A549 (cell line): Measurements from ENCODE around the gene PRR22. TPM values are rescaled to one million over a fixed set of nuclear protein-coding genes. Genes with fewer than 3 reads are reported as not detected.

Experiments used
- ATAC-seq, 2 experiments: fragments of 200-7000 bp in 1 of 2; fragments of >200 bp in 1 of 2; cut with Nextera tagmentation in 1 of 2; cut with Tn5 transposase in 1 of 2; 3 replicates each; pipeline versions ENCODE4 v1.8.0 to v1.9.1; 2018 to 2020; ENCODE audit warnings: mild to moderate bottlenecking in 1 of 2, moderate library complexity in 1 of 2
- CTCF ChIA-PET: fragments of 300-600 bp; sonication (Branson Sonifier 250); formaldehyde crosslinking; extraction: SDS; loops from one replicate; lab custom pipeline; 2021; ENCODE audit warnings: antibody characterized with exemption, inconsistent platforms; lab: Yijun Ruan, JAX
- POLR2A ChIA-PET: fragments of 350-600 bp; formaldehyde crosslinking; extraction: SDS; loops from one replicate; lab custom pipeline; 2021; ENCODE audit warnings: antibody characterized with exemption, inconsistent platforms; lab: Yijun Ruan, JAX
- DNase-seq, 2 experiments: peaks; one replicate each; pipeline versions ENCODE4 v3.0.0 to v3.0.0-alpha.2; 2011 to 2016; ENCODE audit warnings: low read depth in 1 of 2, low spot score in 1 of 2
- FAIRE-seq: peaks from 2 replicates; lab custom pipeline; 2011; peaks lifted over from hg19 to GRCh38; lab: Jason Lieb, UNC
- H3K27ac ChIP-seq, 2 experiments: fragments of >200 bp; sonication (Bioruptor Twin); formaldehyde crosslinking; 3 replicates each; pipeline ENCODE4 v1.5.1; 2016 to 2017
- H3K4me1 ChIP-seq: fragments of >200 bp; sonication (Bioruptor Twin); formaldehyde crosslinking; 3 replicates; pipeline ENCODE4 v1.6.1; 2016
- H3K4me2 ChIP-seq: fragments of >200 bp; sonication (Bioruptor Twin); formaldehyde crosslinking; 3 replicates; pipeline ENCODE4 v1.6.1; 2016
- H3K4me3 ChIP-seq: fragments of >200 bp; sonication (Bioruptor Twin); formaldehyde crosslinking; 3 replicates; pipeline ENCODE4 v1.5.1; 2016
- H3K9me3 ChIP-seq: fragments of >200 bp; sonication (Bioruptor Twin); formaldehyde crosslinking; 3 replicates; pipeline ENCODE4 v1.6.1; 2016
- BCL3 ChIP-seq: fragments of >200 bp; sonication (Bioruptor Twin); formaldehyde crosslinking; IDR thresholded peaks from 3 replicates; pipeline ENCODE4 v1.6.1; 2016
- CEBPB ChIP-seq, 2 experiments: fragments of >200 bp in 1 of 2; sonication (Bioruptor Twin) in 1 of 2; formaldehyde crosslinking in 1 of 2; IDR thresholded peaks; 2 replicates each; pipeline ENCODE4 v1.6.1; 2012 to 2016
- CHD4 ChIP-seq: fragments of 200-600 bp; sonication (generic); IDR thresholded peaks from 2 replicates; pipeline ENCODE4 v1.6.1; 2016; ENCODE audit warnings: antibody characterized with exemption, mild to moderate bottlenecking, borderline replicate concordance
- CTCF ChIP-seq: fragments of >200 bp; sonication (Bioruptor Twin); formaldehyde crosslinking; IDR thresholded peaks from 3 replicates; pipeline ENCODE4 v1.5.1; 2016
- ESRRA ChIP-seq: fragments of 150-350 bp; IDR thresholded peaks from 2 replicates; pipeline ENCODE4 v1.6.1; 2014; ENCODE audit warnings: mild to moderate bottlenecking, low read length, borderline replicate concordance
- HEYL ChIP-seq: fragments of 250-450 bp; sonication (Bioruptor Pico); IDR thresholded peaks from 2 replicates; pipeline ENCODE4 v1.8.0; 2021; ENCODE audit warnings: mild to moderate bottlenecking, moderate library complexity
- HMGXB4 ChIP-seq: fragments of 250-450 bp; sonication (Bioruptor Pico); IDR thresholded peaks from 2 replicates; pipeline ENCODE4 v1.5.0; 2021; ENCODE audit warnings: mild to moderate bottlenecking, moderate library complexity, borderline replicate concordance
- HOXB13 ChIP-seq: fragments of 250-450 bp; sonication (Bioruptor Pico); IDR thresholded peaks from 2 replicates; pipeline ENCODE4 v1.5.0; 2020; ENCODE audit warnings: low read depth, mild to moderate bottlenecking, moderate library complexity
- JUN ChIP-seq, 2 experiments: fragments of >200 bp; sonication (Bioruptor Twin); formaldehyde crosslinking; IDR thresholded peaks; 2 replicates in 1 of 2; 3 replicates in 1 of 2; pipeline ENCODE4 v1.6.1; 2016 to 2017
- KDM5A ChIP-seq: fragments of 200-600 bp; sonication (generic); IDR thresholded peaks from 2 replicates; pipeline ENCODE4 v1.6.1; 2016; ENCODE audit warnings: antibody characterized with exemption, mild to moderate bottlenecking
- MAFK ChIP-seq: fragments of 450-650 bp; IDR thresholded peaks from 2 replicates; pipeline ENCODE4 v1.6.1; 2014; ENCODE audit not compliant: partially characterized antibody
- MYC ChIP-seq: IDR thresholded peaks from 2 replicates; pipeline ENCODE4 v1.6.1; 2012; ENCODE audit warnings: mild to moderate bottlenecking, inconsistent platforms, low read length, improper control_type of control experiment, borderline replicate concordance
- NFE2L2 ChIP-seq: fragments of 150-350 bp; conservative IDR thresholded peaks from 2 replicates; pipeline ENCODE4 v1.6.1; 2014; ENCODE audit warnings: low read length
- RARB ChIP-seq: fragments of 250-450 bp; sonication (Bioruptor Pico); IDR thresholded peaks from 2 replicates; pipeline ENCODE4 v1.8.0; 2021; ENCODE audit warnings: mild to moderate bottlenecking, moderate library complexity
- REST ChIP-seq: fragments of 200-600 bp; sonication (generic); IDR thresholded peaks from 2 replicates; pipeline ENCODE4 v1.6.1; 2016; ENCODE audit warnings: antibody characterized with exemption, mild to moderate bottlenecking, moderate library complexity
- TP53 ChIP-seq: fragments of 250-450 bp; sonication (Bioruptor Pico); IDR thresholded peaks from 2 replicates; pipeline ENCODE4 v1.5.0; 2021; ENCODE audit warnings: mild to moderate bottlenecking, moderate library complexity
- ZSCAN20 ChIP-seq: fragments of 250-450 bp; sonication (Bioruptor Pico); IDR thresholded peaks from 2 replicates; pipeline ENCODE4 v1.8.0; 2022; ENCODE audit warnings: mild to moderate bottlenecking, moderate library complexity
- WGBS: methylation state at CpG from one replicate; pipeline ENCODE4 v1.1.6; 2017; ENCODE audit errors: missing lambda C conversion rate; 5-methylcytosine and 5-hydroxymethylcytosine counted together
- polyA plus RNA-seq, 4 experiments: library from polyadenylated mRNA; depleted of rRNA in 3 of 4; stranded (reverse); fragments of >200 nt; fragmentation: RNase III in 1 of 4; extraction: RNeasy Plus Mini Kit Qiagen cat#74134 plus additional on column Dnase treatment in 1 of 4; gene quantifications; 2 replicates in 3 of 4; 3 replicates in 1 of 4; pipeline ENCODE4 v1.2.3, GENCODE V29; 2011 to 2017
- TF ChIP-seq, protein P1 (sequence below): fragments of >200 bp; sonication (Bioruptor Twin); formaldehyde crosslinking; IDR thresholded peaks from 2 replicates; pipeline ENCODE4 v1.6.1; 2016
- TF ChIP-seq, protein P2 (sequence below): fragments of 150-350 bp; IDR thresholded peaks from 2 replicates; pipeline ENCODE4 v1.6.1; 2014; ENCODE audit warnings: low read depth, mild to moderate bottlenecking, low read length

PRR22 gene
- polyA plus RNA-seq, 2 of the 4 experiments (the other 2 are of a cell fraction): 0.65 to 2.2 TPM

DNA sequence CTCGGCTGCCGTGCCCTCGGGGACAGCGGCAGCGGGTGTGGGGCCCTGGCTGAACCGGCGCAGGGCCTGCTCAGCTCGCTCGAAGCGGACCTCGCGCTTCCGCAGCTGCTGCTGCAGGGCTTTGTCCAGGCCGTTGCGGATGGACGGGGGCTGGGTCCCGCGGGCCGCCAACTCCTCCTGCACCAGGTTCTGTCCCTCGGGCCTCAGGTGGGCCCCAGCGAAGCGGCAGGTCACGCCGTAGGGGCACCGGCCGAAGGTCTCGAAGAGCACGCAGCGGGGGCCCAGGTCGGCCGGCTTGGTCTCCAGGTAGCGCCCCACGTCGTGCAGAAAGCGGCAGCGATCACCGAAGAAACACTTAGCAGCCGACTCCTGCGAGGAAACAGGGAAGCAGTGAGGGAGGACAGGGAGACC is 4.8 kb upstream of the PRR22 start:
- FAIRE-seq (no peak), DNase-seq (no peak), ATAC-seq (no peak)
- H3K4me2 ChIP-seq: no peak overlapping the region
- ChIA-PET CTCF (interaction anchor here (0.6 to 2.9 kb wide), 6 partner anchors 9 to 22 kb away, joined by 3 to 20 read pairs (median 6); partner anchors contain the start of gene NRTN), POLR2A (interaction anchor here (2.1 kb wide), 1 partner anchor 38 kb away, joined by 6 read pairs; no protein-coding TSS in a partner anchor)
- H3K4me1 ChIP-seq: peaks cover 5% of the 10 kb centered on the region; the same call in 2 of the 3 replicates
- H3K9me3 ChIP-seq: no peaks in the 10 kb centered on the region
- no peak overlapping the region for H3K27ac ChIP-seq
- no peak overlapping the region for H3K4me3 ChIP-seq
- TF ChIP-seq KDM5A (no peak), HEYL (CRISPR knock-in tag) (no peak), CHD4 (no peak), JUN (IDR thresholded peaks at IDR 0.05) (no peak), CEBPB (IDR thresholded peaks at IDR 0.05) (no peak), RARB (CRISPR knock-in tag) (no peak), NFE2L2 (no peak), HOXB13 (CRISPR knock-in tag) (no peak), BCL3 (no peak), MYC (no peak), CTCF (no peak), TP53 (CRISPR knock-in tag) (no peak), HMGXB4 (no peak), REST (no peak), ZSCAN20 (no peak), MAFK (no peak), ESRRA (no peak)
- TF ChIP-seq, protein P1, sequence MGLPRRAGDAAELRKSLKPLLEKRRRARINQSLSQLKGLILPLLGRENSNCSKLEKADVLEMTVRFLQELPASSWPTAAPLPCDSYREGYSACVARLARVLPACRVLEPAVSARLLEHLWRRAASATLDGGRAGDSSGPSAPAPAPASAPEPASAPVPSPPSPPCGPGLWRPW: no peak
- TF ChIP-seq, protein P2, sequence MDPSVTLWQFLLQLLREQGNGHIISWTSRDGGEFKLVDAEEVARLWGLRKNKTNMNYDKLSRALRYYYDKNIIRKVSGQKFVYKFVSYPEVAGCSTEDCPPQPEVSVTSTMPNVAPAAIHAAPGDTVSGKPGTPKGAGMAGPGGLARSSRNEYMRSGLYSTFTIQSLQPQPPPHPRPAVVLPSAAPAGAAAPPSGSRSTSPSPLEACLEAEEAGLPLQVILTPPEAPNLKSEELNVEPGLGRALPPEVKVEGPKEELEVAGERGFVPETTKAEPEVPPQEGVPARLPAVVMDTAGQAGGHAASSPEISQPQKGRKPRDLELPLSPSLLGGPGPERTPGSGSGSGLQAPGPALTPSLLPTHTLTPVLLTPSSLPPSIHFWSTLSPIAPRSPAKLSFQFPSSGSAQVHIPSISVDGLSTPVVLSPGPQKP: no peak
- WGBS: 99% methylated on average over 16 of the region's 39 CpGs
